Measurements from ENCODE around the gene TMPRSS11A.

DNA sequence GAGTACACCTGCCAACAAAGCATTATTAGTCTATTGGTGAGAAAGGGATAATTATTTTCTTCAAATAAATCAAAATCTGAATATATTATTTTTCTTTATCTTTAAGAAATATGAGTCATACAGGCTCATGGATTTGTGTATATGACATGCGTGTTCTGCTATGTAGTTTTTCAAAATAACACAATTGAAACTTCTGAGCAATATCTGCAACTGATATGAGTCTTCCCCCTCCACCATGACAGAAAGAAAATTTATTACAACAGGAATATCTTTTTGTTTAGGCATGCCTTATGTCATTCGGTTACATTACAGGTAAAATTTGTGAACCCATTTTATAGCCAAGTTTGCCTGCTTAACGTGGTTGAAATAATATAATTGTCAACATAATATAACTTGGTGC, 32.0 kb downstream of the TMPRSS11A start:
- TF ChIP-seq CTCF (IDR thresholded peaks at IDR 0.05), result no peak
- no peak for TF ChIP-seq POLR2A (IDR thresholded peaks at IDR 0.05)
